Endometrial microvascular endothelial cells (primary cell): ENCODE measurements around the gene IQCK. TPM values are rescaled to one million over a fixed set of nuclear protein-coding genes. Genes with fewer than 3 reads are reported as not detected.

ENCODE experiments used
- total RNA-seq: library from RNA; depleted of rRNA; stranded (reverse); fragments of >200 nt; gene quantifications from one replicate; pipeline ENCODE4 v1.2.3, GENCODE V29; 2015; ENCODE audit errors: inconsistent ontology term

The IQCK gene
- total RNA-seq, 1 donor from 2014 or later: 16.5 TPM

Other genes with a start within 250 kb of the IQCK start
- 61.8 TPM for gene GDE1, start 196.2 kb upstream of the IQCK start, total RNA-seq
- 6.4 TPM for gene CCP110, start 194.3 kb upstream of the IQCK start, total RNA-seq
- gene VPS35L, start 162.6 kb upstream of the IQCK start, total RNA-seq: 48.0 TPM
- 14.2 TPM for gene KNOP1, start within 50 bp of the IQCK start, total RNA-seq
- gene GPRC5B, start 166.6 kb downstream of the IQCK start, total RNA-seq: 7.9 TPM